K562 treated with DMSO at 1 percent for 4 hours (cell line): ENCODE measurements around the gene KDF1. TPM values are rescaled to one million over a fixed set of nuclear protein-coding genes. Genes with fewer than 3 reads are reported as not detected.

Experiments used
- total RNA-seq: library from RNA; unstranded; fragments of 300-600 nt; gene quantifications from 2 replicates; pipeline ENCODE4 v1.2.3, GENCODE V29; 2022; ENCODE audit not compliant: insufficient read depth

KDF1 gene
- 1.5 TPM in 1 of 2 replicates, not detected in the other for total RNA-seq

GRCh38 chr1:26959722-26960624 lies at the start of gene KDF1:
TSS of gene KDF1 (minus strand) at chr1:26960468. CDS start at chr1:26952380, 8,088 bp downstream.

GRCh38 chr1:26993237-26994019 lies 33.2 kb upstream of the KDF1 start, which contains the start of gene TRNP1:
TSS of gene TRNP1 (plus strand) at chr1:26993692. CDS start at chr1:26993787, 95 bp downstream.

GRCh38 chr1:26921540-26922430 lies 38.5 kb downstream of the KDF1 start, which contains the start of gene NUDC:
TSS of gene NUDC (plus strand) at chr1:26921743. CDS start at chr1:26921849, 106 bp downstream.

GRCh38 chr1:26913754-26914619 lies 46.3 kb downstream of the KDF1 start, which contains the start of gene NR0B2:
TSS of gene NR0B2 (minus strand) at chr1:26913975. CDS start at chr1:26913940, 35 bp downstream.

GRCh38 chr1:26900001-26900814 lies 60.1 kb downstream of the KDF1 start, which contains the start of gene GPATCH3:
TSS of gene GPATCH3 (minus strand) at chr1:26900467. CDS start at chr1:26900442, 25 bp downstream.

Other genes with a start within 250 kb of the KDF1 start
- gene PIGV, start 172.5 kb downstream of the KDF1 start, total RNA-seq: 11.0 and 11.3 TPM in 2 replicates
- gene ZDHHC18, start 133.8 kb downstream of the KDF1 start, total RNA-seq: 24.9 and 29.1 TPM in 2 replicates
- 1.1 TPM in 2 replicates for gene SFN, start 97.3 kb downstream of the KDF1 start, total RNA-seq
- gene GPN2, start 70.2 kb downstream of the KDF1 start, total RNA-seq: 23.9 and 30.3 TPM in 2 replicates
- 19.8 and 20.9 TPM in 2 replicates for gene GPATCH3, start 60.0 kb downstream of the KDF1 start, total RNA-seq
- gene NR0B2, start 46.5 kb downstream of the KDF1 start, total RNA-seq: not detected in 2 replicates
- gene NUDC, start 38.7 kb downstream of the KDF1 start, total RNA-seq: 153 and 159 TPM in 2 replicates
- gene TRNP1, start 33.2 kb upstream of the KDF1 start, total RNA-seq: 0.42 TPM in 1 of 2 replicates, not detected in the other
- 3.9 and 4.7 TPM in 2 replicates for gene TENT5B, start 52.4 kb upstream of the KDF1 start, total RNA-seq
- 17.8 and 23.8 TPM in 2 replicates for gene SLC9A1, start 194.7 kb upstream of the KDF1 start, total RNA-seq